ENCODE data around the gene FANCG.

FANCG gene

DNA sequence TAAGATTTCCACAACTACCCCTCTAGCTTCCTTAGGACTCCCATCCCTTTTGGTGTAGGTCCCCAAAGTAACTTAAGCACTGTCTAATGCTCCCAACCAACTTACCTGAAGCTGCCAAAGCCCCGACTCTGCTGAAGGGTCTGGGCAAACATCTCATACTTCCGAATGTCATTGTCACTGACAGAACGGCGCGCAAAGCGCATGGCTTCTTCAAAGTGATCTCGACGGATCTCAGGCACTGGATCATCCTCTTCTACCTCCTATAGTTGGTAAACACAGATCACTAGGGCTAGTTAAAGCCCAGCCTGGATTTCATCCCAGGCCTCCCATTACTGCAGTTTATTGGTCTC, 22.5 kb downstream of the FANCG start:
- no peak for DNase-seq

DNA sequence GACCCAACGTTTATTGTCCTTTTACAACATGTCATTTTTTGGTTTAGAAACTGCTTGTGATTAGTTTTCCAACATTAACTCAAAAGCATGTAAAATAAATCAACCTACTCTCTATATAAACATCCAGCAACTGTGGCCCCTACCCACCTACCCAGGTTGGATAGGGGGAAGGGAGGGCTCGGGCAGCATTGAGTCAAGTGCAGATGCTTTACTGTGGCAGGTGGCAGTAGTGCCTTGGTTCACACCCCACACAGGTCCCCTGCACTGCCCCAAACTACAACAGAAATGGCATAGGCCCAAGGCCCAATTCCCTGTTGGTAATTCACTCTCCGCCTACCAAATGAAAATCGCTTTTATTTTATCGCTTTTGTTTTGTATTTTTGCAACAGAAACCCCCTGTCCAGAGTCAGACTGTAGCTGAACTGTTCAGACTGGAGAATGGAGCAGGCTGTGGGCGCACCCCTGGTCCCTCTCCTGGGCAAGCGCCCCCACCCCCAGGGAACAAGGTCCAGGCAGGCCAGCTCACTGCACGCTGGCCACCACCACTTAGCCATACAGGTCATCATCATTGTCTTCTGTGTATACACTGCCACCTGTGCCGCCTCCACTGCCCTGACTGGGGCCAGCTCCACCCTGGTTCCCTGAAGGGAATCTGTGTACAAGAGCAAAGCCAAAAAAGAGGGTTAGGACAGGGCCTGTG, 23.0 kb downstream of the FANCG start:
- no peak for DNase-seq

DNA sequence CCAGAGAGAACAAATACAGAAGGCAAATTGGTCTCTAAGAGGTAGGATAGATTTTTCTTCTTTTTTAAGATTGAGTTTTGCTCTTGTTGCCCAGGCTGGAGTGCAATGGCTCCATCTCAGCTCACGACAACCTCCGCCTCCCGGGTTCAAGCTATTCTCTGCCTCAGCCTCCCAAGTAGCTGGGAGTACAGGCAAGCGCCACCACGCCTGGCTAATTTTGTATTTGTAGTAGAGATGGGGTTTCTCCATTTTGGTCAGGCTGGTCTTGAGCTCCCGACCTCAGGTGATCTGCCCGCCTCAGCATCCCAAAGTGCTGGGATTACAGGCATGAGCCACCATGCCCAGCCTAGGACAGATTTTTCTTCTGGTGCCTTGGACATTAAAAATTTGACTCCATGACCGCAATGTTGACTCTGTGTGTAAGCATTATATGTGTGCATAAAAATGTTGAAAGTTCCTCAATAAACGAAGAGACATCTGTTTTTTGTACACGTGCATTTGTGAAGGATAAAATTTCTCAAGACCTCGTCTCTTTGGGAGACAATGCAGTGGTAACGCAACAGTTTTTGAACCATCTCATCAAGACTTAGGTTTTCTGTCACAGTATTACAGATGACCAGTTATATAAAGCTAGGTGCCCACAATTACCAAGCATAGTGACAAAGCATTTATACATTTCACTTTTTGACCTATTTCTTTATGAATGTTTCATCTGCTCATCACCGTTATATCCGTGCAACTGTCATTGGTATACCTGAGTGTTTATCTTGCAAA, 24.7 kb downstream of the FANCG start:
- no peak for DNase-seq

DNA sequence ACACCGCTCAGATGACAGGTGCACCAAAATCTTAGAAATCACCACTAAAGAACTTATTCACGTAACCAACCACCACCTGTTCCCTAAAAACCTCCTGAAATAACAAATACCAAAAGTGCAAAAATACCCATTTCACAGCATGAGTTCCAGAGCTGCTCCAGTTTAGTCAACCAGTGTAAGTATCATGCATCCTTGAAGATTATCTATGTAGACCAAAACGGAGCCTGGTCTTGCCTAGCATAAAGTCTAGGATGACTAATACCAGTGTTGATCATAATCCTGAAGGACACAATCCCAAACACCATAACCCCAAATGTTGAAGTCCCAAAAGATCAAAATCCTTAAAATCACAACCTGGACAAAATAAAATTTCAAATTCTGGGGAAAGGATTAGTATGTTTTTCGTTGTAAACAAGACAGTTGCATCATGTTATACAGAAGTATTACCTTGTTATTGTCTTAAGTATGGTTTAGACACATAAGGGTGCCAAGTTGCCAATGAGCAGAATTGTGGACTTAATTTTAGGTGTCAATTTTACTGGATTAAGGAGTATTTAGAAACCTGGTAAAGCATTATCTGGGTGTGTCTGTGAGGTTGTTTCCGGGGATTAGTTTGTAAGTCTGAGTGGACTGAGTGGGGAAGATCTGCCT, 25.4 kb downstream of the FANCG start:
- no peak for DNase-seq

DNA sequence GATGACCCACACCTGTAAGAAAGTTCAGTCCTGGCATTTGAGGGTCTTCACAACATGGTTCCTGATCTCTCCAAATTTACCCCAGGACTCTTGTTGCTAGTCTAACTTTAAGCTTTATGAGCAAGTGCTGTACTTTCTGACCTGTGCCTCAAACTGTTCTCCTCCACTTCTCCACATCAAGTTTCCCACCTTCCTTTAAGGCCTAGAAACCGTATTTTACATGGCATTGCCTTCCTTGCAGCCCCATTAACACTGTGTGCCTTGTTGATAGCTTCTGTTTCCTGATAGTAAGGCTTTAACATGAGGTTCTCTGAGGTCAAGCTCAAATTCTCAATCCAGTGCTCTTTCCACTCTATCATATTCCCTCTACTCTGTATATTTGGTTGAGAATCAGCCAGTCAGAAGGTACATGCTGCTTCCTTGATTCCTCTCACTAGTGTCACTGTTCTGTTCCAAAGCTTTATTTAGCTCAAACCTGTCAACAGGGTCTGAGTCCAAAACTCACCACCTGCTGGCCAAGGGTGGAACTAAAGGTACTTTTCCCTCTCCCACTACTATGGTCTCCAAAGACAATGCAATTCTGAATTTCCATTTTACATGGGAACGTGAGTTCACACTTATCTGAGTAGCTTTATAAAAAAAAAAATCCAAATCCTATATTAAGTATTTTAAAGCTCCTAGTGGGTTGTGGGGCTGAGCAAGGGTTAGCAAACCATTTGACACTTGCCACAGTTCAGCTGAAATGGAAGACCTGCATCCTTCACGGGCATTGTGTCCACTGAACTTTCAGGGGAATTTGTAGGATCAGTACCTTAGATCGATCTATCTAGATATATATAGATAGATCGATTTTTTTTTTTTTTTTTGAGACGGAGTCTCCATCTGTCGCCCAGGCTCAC, 28.4 kb downstream of the FANCG start:
- DNase-seq = peak; percentile 23

DNA sequence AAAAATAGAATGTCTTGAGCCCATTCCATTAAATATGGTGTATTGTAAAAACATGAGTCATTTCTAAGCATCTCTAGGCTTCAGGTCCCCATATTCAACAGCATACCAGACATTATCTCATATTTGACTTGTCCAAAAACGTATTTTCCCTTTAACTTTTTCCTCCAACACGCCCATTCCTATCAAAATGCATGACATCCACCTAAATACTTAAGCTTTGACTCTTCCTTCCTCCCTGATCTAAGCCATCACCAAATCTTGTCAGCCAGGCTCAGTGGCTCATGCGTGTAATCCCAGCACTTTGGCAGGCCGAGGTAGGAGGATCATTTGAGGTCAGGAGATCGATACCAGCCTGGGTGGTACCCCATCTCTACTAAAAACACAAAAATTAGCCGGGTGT, 31.2 kb downstream of the FANCG start:
- DNase-seq = no peak

- DNase-seq = no peak
These were observed 35.7 kb downstream of the FANCG start for GRCh38 chr9:35044071-35044470.

- DNase-seq = no peak
These were observed 36.7 kb downstream of the FANCG start for GRCh38 chr9:35042891-35043545.

GRCh38 chr9:35042081-35042604, 37.6 kb downstream of the FANCG start:
- DNase-seq = no peak

GRCh38 chr9:35035851-35036701, 43.7 kb downstream of the FANCG start:
- no peak for DNase-seq

DNA sequence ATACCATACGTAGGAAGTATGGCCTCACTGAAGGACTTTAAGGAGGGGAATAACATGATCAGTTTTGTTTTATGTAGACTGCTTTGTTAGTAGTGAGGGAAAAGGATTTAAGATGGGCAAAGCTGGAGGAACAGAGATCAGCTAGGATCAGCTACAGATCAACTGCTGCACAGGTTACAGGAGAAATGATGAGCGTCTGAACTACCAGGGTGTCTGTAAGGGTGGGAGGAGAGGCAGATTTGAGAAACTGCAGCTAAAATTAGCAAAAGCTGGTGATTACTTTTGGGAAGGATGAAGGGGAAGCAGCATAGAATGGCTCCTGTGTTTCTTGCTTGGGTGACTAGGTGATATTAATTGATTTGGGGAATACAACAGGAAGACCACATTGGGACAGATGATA, 46.6 kb downstream of the FANCG start:
- DNase-seq = no peak

DNA sequence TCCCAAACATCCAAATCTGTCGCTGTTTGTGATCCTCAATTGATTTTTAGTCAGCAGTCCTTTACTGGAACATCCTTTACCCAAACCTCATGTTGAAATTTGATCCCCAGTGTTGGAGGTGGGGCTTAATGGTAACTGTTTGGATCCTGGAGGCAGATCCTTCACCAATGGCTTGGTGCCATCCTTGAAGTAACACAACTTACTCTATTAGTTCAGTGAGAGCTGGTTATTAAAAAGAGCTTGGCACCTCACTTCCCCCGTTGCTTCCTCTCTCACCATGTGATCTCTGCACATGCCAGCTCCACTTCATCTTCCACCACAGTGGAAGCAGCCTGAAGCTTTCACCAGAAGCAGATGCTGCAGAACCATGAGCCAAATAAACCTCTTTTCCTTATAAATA, 49.9 kb downstream of the FANCG start:
- DNase-seq = no peak

GRCh38 chr9:35029241-35029640, 50.5 kb downstream of the FANCG start:
- no peak for DNase-seq

DNA sequence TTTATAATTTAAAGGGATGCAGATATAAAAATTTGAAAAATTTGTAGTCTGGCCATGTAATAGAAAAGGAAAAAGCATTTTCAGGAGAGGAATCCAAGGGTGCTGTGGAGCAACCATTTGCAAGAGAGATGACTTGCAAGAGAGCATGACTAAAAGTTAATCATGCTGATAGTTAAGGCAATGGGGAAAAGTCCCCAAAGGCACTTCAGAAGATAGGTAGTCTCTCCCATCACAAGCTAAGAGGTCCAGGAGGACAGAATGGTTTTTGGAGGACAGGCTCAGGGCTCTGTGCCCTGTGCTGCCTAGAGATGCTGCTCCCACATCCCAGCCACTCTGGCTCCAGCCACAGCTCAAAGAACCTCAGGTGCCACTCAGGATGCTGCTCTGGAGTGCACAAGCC, 51.4 kb downstream of the FANCG start:
- DNase-seq = no peak

DNA sequence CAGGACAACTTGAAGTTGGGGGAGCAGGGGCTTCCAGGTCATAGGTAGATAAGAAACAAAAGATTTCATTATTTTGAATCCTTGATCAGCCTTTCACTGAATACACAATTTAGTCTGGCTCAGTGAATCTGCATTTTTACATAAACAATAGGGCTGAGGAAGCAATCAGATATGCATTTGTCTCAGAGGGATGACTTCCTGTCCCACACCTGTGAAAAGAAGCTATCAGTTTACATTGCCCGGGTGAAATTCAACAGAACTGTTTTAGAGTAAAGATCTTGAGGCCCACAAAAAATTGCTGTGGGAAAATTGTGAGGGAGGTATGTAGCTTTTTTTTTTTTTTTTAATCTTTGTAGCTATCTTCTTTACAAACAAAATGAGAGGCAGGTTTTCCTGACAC, 51.9 kb downstream of the FANCG start:
- no peak for DNase-seq

DNA sequence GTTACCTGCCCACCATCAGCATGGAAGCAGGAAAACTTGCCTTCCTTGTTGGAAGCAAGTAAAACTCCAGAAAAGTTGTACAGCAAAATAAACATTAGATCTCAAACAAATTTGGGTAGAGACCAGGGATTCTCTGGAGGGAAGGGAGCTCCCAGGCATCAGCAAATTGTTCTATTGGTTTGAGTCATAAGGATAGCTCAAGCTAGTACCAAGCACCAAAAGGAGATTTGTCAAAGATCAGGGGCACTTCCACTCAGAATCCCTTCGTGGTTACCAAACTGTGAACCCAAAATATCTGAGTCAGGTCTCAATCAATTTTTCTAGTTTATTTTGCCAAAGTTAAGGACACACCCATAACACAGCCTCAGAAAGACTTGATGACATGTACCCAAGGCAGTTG, 52.4 kb downstream of the FANCG start:
- DNase-seq = no peak

DNA sequence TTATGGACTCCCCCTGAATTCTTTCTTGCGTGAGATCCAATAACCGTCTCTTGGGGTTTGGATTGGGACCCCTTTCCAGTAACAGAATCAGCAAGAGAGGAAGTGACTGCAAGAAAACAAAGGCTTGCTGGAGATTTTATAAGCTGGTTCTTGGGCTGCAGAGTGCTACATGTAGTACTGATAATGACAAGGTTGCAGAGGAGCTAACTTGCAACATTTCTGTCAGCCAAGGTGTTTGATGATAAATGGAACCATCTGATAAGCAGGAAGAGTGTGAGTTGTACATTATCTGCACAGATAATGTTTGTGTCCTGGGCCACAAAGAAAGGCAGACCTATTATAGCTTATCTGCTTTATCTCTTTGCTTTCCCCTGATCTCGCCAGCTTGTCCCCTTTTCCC, 53.1 kb downstream of the FANCG start:
- DNase-seq = no peak

Measured in NCI-H1092 treated with DMSO at 0.1 percent for 48 hours (cell line).